Endodermal cell (in vitro differentiated cells): ENCODE results near the gene PAQR9. TPM values are rescaled to one million over a fixed set of nuclear protein-coding genes. Genes with fewer than 3 reads are reported as not detected.

Source experiments
- DNase-seq: peaks from one replicate; pipeline ENCODE4 v3.0.0-alpha.2; 2017
- H3K27ac ChIP-seq: 2 replicates; pipeline ENCODE4 v1.5.1; 2013; ENCODE audit warnings: mild to moderate bottlenecking, low read depth, low read length, moderate library complexity
- H3K27me3 ChIP-seq: 2 replicates; pipeline ENCODE4 v1.6.1; 2013; ENCODE audit warnings: mild to moderate bottlenecking, low read length, moderate library complexity; ENCODE audit not compliant: insufficient read depth, control insufficient read depth, poor library complexity, severe bottlenecking
- H3K36me3 ChIP-seq: 2 replicates; pipeline ENCODE4 v1.7.0; 2013; ENCODE audit warnings: mild to moderate bottlenecking, low read length, moderate library complexity; ENCODE audit not compliant: control insufficient read depth, insufficient read depth
- H3K4me1 ChIP-seq: one replicate; pipeline ENCODE4 v1.7.0; 2013; ENCODE audit warnings: low read length; ENCODE audit not compliant: control insufficient read depth, insufficient read depth
- H3K4me3 ChIP-seq: 2 replicates; pipeline ENCODE4 v1.5.1; 2013; ENCODE audit warnings: mild to moderate bottlenecking, low read length, moderate library complexity
- H3K9ac ChIP-seq: 2 replicates; pipeline ENCODE4 v1.6.1; 2013; ENCODE audit warnings: mild to moderate bottlenecking, low read length, moderate library complexity; ENCODE audit not compliant: poor library complexity, severe bottlenecking; ENCODE audit errors: extremely low read depth
- H3K9me3 ChIP-seq: 2 replicates; pipeline ENCODE4 v1.6.1; 2013; ENCODE audit warnings: mild to moderate bottlenecking, low read length, moderate library complexity; ENCODE audit not compliant: control insufficient read depth
- H3K27ac Mint-ChIP-seq: 2 replicates; pipeline ENCODE4 v1.8.0; 2020; ENCODE audit warnings: mixed read lengths
- H3K27me3 Mint-ChIP-seq: 2 replicates; pipeline ENCODE4 v1.8.0; 2021; ENCODE audit warnings: mild to moderate bottlenecking, mixed read lengths; ENCODE audit not compliant: insufficient read depth
- H3K36me3 Mint-ChIP-seq: 2 replicates; pipeline ENCODE4 v1.8.0; 2020; ENCODE audit warnings: low read depth, mixed read lengths
- H3K4me1 Mint-ChIP-seq: 2 replicates; pipeline ENCODE4 v1.8.0; 2020; ENCODE audit warnings: mixed read lengths
- H3K4me3 Mint-ChIP-seq: 2 replicates; pipeline ENCODE4 v1.8.0; 2020; ENCODE audit warnings: mild to moderate bottlenecking, moderate library complexity, mixed read lengths
- H3K9me3 Mint-ChIP-seq: 2 replicates; pipeline ENCODE4 v1.8.0; 2020; ENCODE audit warnings: mild to moderate bottlenecking, mixed read lengths
- CTCF ChIP-seq: fragments of 200-600 bp; sonication (generic); conservative IDR thresholded peaks from 2 replicates; pipeline ENCODE4 v1.5.0; 2021; ENCODE audit warnings: antibody characterized with exemption, mild to moderate bottlenecking
- WGBS, 2 experiments: methylation state at CpG; one replicate each; pipeline versions ENCODE4 v1.1.5 to v1.1.7; 2013; ENCODE audit warnings: missing lambda C conversion rate in 2 of 2, mixed read lengths in 1 of 2; ENCODE audit not compliant: insufficient coverage in 1 of 2, insufficient read length in 1 of 2; 5-methylcytosine and 5-hydroxymethylcytosine counted together
- total RNA-seq, 2 donors: library from RNA; stranded (reverse); fragmentation: NEBNext Ultra II Directional in 1 of 2; extraction: Animal tissue kit (Norgen Biotek cat#: 25700) in 1 of 2; gene quantifications; 2 replicates in 1 of 2; 3 replicates in 1 of 2; pipeline ENCODE4 v1.2.1, GENCODE V29; 2021

The PAQR9 gene
- total RNA-seq, 2 donors from 2014 or later = 4.2 to 11.1 TPM

GRCh38 chr3:142983318-142983717 lies 19.8 kb upstream of the PAQR9 start:
- H3K9me3 Mint-ChIP-seq = no peaks in the 10 kb centered on the region

GRCh38 chr3:142982038-142982773 lies 18.7 kb upstream of the PAQR9 start:
- no peaks in the 10 kb centered on the region for H3K4me1 ChIP-seq
- H3K27me3 Mint-ChIP-seq = no peaks in the 10 kb centered on the region
- H3K9me3 Mint-ChIP-seq = no peaks in the 10 kb centered on the region
- H3K27me3 ChIP-seq = no peaks in the 10 kb centered on the region
- H3K27ac ChIP-seq = no peak overlapping the region
- H3K27ac Mint-ChIP-seq = no peak overlapping the region
- peak; percentile 46 for TF ChIP-seq CTCF
- H3K4me3 ChIP-seq = no peak overlapping the region
- peaks cover 15% of the 10 kb centered on the region for H3K4me1 Mint-ChIP-seq
- H3K9me3 ChIP-seq = no peaks in the 10 kb centered on the region
- no peaks in the 10 kb centered on the region for H3K36me3 ChIP-seq
- H3K36me3 Mint-ChIP-seq = no peaks in the 10 kb centered on the region
- 70 to 81% methylated on average over 2 to 4 of the region's 7 CpGs for WGBS, 2 experiments
- no peak for DNase-seq
- H3K4me3 Mint-ChIP-seq = no peak overlapping the region
- H3K9ac ChIP-seq = no peak overlapping the region

More at GRCh38 chr3:142983318-142983717, 19.8 kb upstream of the PAQR9 start:
- no peaks in the 10 kb centered on the region for H3K27me3 ChIP-seq
- no peak overlapping the region for H3K4me3 ChIP-seq
- no peak for DNase-seq
- H3K27ac ChIP-seq = no peak overlapping the region
- peaks cover 10% of the 10 kb centered on the region for H3K4me1 ChIP-seq
- TF ChIP-seq CTCF = no peak
- H3K9ac ChIP-seq = no peak overlapping the region
- H3K4me3 Mint-ChIP-seq = no peak overlapping the region
- WGBS, 2 experiments = 99 to 100% methylated on average over 1 to 2 of the region's 2 CpGs
- H3K27ac Mint-ChIP-seq = no peak overlapping the region
- no peaks in the 10 kb centered on the region for H3K9me3 ChIP-seq
- no peaks in the 10 kb centered on the region for H3K36me3 ChIP-seq
- H3K36me3 Mint-ChIP-seq = no peaks in the 10 kb centered on the region
- H3K27me3 Mint-ChIP-seq = no peaks in the 10 kb centered on the region
- peaks cover 21% of the 10 kb centered on the region for H3K4me1 Mint-ChIP-seq

- Histone ChIP-seq H3K4me1 (no peaks in the 10 kb centered on the region), H3K9me3 (no peaks in the 10 kb centered on the region), H3K27ac (no peak overlapping the region), H3K4me3 (no peak overlapping the region), H3K27me3 (no peaks in the 10 kb centered on the region), H3K36me3 (no peaks in the 10 kb centered on the region), H3K9ac (no peak overlapping the region)
- Mint-ChIP-seq H3K4me3 (no peak overlapping the region), H3K36me3 (no peaks in the 10 kb centered on the region), H3K9me3 (no peaks in the 10 kb centered on the region), H3K4me1 (peaks cover 13% of the 10 kb centered on the region), H3K27ac (no peak overlapping the region), H3K27me3 (no peaks in the 10 kb centered on the region)
- 72 to 80% methylated on average over 1 to 3 of the region's 3 CpGs for WGBS, 2 experiments
- DNase-seq = no peak
- peak; percentile 44 for TF ChIP-seq CTCF
These were observed 17.6 kb upstream of the PAQR9 start for GRCh38 chr3:142981108-142981507.
